Activated T-cell treated with anti-CD3 and anti-CD28 coated beads, Interleukin-2, amount 50 U/mL, for 24 hours (primary cell): ENCODE measurements around the gene SH2D3A.
"Not testable (repeated sequence)": the region's sequence is repeated elsewhere in the genome, so short reads cannot be mapped to it uniquely, and the experiment has no call there.

ENCODE experiments used
- DNase-seq: peaks from one replicate; pipeline ENCODE4 v3.0.0-alpha.2; 2020
- H3K27ac Mint-ChIP-seq: 2 replicates; pipeline ENCODE4 v1.8.0; 2020; ENCODE audit warnings: mild to moderate bottlenecking, mixed read lengths
- H3K27me3 Mint-ChIP-seq: 2 replicates; pipeline ENCODE4 v1.8.0; 2020; ENCODE audit warnings: mixed read lengths
- H3K36me3 Mint-ChIP-seq: 2 replicates; pipeline ENCODE4 v1.8.0; 2020; ENCODE audit warnings: low read depth, mixed read lengths
- H3K4me1 Mint-ChIP-seq: 2 replicates; pipeline ENCODE4 v1.8.0; 2020; ENCODE audit warnings: low read depth, mixed read lengths
- H3K4me3 Mint-ChIP-seq: 2 replicates; pipeline ENCODE4 v1.8.0; 2020; ENCODE audit warnings: mild to moderate bottlenecking, moderate library complexity, mixed read lengths
- H3K9me3 Mint-ChIP-seq: 2 replicates; pipeline ENCODE4 v1.8.0; 2020; ENCODE audit warnings: mixed read lengths

Gene SH2D3A

GRCh38 chr19:6710273-6711077 lies 56.8 kb downstream of the SH2D3A start:
- peaks cover 9% of the 10 kb centered on the region for H3K4me1 Mint-ChIP-seq
- no peaks in the 10 kb centered on the region for H3K36me3 Mint-ChIP-seq
- H3K4me3 Mint-ChIP-seq = no peak overlapping the region
- no peaks in the 10 kb centered on the region for H3K9me3 Mint-ChIP-seq
- no peak for DNase-seq
- H3K27ac Mint-ChIP-seq = no peak overlapping the region
- peaks cover 34% of the 10 kb centered on the region for H3K27me3 Mint-ChIP-seq

GRCh38 chr19:6709549-6709948 lies 57.7 kb downstream of the SH2D3A start:
- Mint-ChIP-seq H3K27ac (no peak overlapping the region), H3K4me3 (no peak overlapping the region)

GRCh38 chr19:6708913-6709312 lies 58.3 kb downstream of the SH2D3A start:
- not testable (repeated sequence) for H3K36me3 Mint-ChIP-seq, H3K4me3 Mint-ChIP-seq
- peaks cover 34% of the 10 kb centered on the region for H3K27me3 Mint-ChIP-seq

More at GRCh38 chr19:6709549-6709948, 57.7 kb downstream of the SH2D3A start:
- H3K27me3 Mint-ChIP-seq = peaks cover 34% of the 10 kb centered on the region
- DNase-seq = no peak
- H3K36me3 Mint-ChIP-seq = no peaks in the 10 kb centered on the region
- no peaks in the 10 kb centered on the region for H3K9me3 Mint-ChIP-seq
- H3K4me1 Mint-ChIP-seq = peaks cover 9% of the 10 kb centered on the region

DNA sequence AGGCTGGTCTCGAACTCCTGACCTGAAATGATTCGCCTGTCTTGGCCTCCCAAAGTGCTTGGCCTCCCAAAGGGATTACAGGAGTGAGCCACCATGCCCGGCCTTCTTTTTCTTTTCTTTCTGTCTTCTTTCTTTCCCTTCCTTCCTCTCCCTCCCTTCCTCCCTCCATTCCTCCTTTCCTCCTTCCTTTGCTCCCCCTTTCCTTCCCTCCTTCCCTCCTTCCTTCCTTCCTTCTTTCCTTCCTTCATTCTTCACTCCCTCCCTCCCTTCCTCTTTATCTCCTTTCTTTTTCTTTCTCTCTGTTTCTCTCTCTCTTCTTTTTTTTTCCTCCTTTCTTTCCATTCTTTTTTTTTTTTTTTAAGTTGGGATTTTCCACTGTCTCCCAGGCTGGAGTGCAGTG lies 58.9 kb downstream of the SH2D3A start:
- no peaks in the 10 kb centered on the region for H3K36me3 Mint-ChIP-seq
- H3K9me3 Mint-ChIP-seq = no peaks in the 10 kb centered on the region
- peaks cover 9% of the 10 kb centered on the region for H3K4me1 Mint-ChIP-seq
- peaks cover 34% of the 10 kb centered on the region for H3K27me3 Mint-ChIP-seq
- no peak for DNase-seq
- no peak overlapping the region for H3K27ac Mint-ChIP-seq
- H3K4me3 Mint-ChIP-seq = no peak overlapping the region

More at GRCh38 chr19:6708913-6709312, 58.3 kb downstream of the SH2D3A start:
- not testable (repeated sequence) for DNase-seq, H3K27ac Mint-ChIP-seq, H3K4me1 Mint-ChIP-seq, H3K9me3 Mint-ChIP-seq

DNA sequence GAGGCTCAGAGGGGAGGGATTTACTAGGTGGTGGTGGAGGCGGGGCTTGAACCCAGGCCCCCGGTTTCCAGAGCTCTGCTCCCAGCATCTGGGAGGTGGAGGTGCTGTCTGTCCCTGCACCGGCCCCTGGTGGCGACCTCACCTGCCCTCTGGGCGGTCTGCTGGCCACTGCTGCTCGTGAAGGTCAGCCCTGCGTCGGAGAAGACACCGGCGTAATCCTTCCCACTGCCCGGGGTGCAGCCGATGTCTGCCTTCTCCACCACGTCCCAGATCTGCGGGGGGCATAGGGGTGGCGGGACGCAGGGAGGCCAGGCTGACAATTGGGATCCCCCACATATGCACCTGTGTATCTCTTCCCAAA lies 59.6 kb downstream of the SH2D3A start:
- no peak overlapping the region for H3K27ac Mint-ChIP-seq
- H3K9me3 Mint-ChIP-seq = no peaks in the 10 kb centered on the region
- no peaks in the 10 kb centered on the region for H3K36me3 Mint-ChIP-seq
- no peak overlapping the region for H3K4me3 Mint-ChIP-seq
- no peak for DNase-seq
- H3K27me3 Mint-ChIP-seq = peaks cover 34% of the 10 kb centered on the region
- H3K4me1 Mint-ChIP-seq = peaks cover 9% of the 10 kb centered on the region

GRCh38 chr19:6707011-6707657 lies 60.1 kb downstream of the SH2D3A start:
- Mint-ChIP-seq H3K36me3 (no peaks in the 10 kb centered on the region), H3K4me1 (peaks cover 9% of the 10 kb centered on the region), H3K27me3 (peaks cover 34% of the 10 kb centered on the region), H3K4me3 (no peak overlapping the region), H3K9me3 (no peaks in the 10 kb centered on the region), H3K27ac (no peak overlapping the region)
- DNase-seq = no peak

DNA sequence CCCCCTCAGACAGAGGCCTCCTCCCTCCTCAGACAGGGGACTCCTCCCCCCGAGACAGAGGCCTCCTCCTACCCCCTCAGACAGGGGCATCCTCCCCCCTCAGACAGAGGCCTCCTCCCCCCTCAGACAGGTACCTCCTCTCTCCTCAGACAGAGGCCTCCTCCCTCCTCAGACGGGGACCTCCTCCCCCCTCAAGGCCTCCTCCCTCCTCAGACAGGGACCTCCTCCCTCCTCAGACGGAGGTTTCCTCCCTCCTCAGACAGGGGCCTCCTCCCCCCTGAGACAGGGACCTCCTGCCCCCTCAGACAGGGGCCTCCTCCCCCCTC lies 60.6 kb downstream of the SH2D3A start:
- H3K27ac Mint-ChIP-seq = no peak overlapping the region
- H3K4me3 Mint-ChIP-seq = no peak overlapping the region
- no peak for DNase-seq
- H3K9me3 Mint-ChIP-seq = no peaks in the 10 kb centered on the region
- H3K27me3 Mint-ChIP-seq = peaks cover 32% of the 10 kb centered on the region
- H3K4me1 Mint-ChIP-seq = peaks cover 9% of the 10 kb centered on the region
- H3K36me3 Mint-ChIP-seq = no peaks in the 10 kb centered on the region

DNA sequence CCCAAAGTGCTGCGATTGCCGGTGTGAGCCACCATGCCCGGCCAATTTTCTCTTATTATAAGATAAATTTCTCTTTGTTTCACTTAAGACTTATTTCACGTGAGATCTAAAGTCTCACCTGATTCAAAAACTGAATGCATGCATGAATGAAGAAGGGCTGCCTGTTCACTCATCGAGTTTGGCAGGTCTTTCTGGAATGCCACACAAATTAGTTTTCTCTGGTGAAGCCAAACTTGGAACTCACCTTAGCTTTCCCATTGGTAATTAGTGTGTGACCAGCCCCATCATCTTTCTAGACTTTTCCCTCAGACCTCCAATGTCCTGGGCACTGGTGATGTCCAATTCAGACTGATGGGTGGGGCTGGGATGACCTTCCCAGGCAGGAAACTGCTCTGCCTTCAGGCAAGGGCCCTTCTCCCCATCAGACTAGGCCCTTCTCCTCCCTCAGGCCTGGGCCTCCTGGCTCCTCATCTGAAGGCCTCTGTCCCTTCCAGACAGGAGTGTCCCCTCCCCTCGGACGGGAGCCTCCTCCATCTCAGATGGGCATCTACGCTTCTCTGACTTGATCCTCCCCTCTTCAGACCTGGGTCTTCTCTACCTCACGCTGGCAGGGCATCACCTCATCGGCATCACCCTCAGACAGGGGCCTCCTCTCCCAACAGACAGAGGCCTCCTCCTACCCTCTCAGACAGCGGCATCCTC lies 61.2 kb downstream of the SH2D3A start:
- Mint-ChIP-seq H3K4me1 (peaks cover 9% of the 10 kb centered on the region), H3K27me3 (peaks cover 27% of the 10 kb centered on the region), H3K27ac (no peak overlapping the region), H3K4me3 (no peak overlapping the region), H3K9me3 (no peaks in the 10 kb centered on the region), H3K36me3 (no peaks in the 10 kb centered on the region)
- no peak for DNase-seq
